ENCODE results near the gene XPC. TPM values are rescaled to one million over a fixed set of nuclear protein-coding genes. Genes with fewer than 3 reads are reported as not detected.

XPC gene
- total RNA-seq, 1 donor, result 61.6 TPM

- TF ChIP-seq CTCF (IDR thresholded peaks at IDR 0.05; ENCODE audit: insufficient read depth, low read length), result no peak
- no peak for DNase-seq (ENCODE audit: low read depth)
Measured at GRCh38 chr3:14156843-14157561, 21.4 kb downstream of the XPC start.

GRCh38 chr3:14156201-14156600 is 22.2 kb downstream of the XPC start:
- H3K4me3 ChIP-seq (ENCODE audit: low read depth, low read length), result no peak overlapping the region
- no peak for DNase-seq (ENCODE audit: low read depth)
- TF ChIP-seq CTCF (IDR thresholded peaks at IDR 0.05; ENCODE audit: insufficient read depth, low read length), result no peak

More at GRCh38 chr3:14156843-14157561, 21.4 kb downstream of the XPC start:
- H3K4me3 ChIP-seq (ENCODE audit: low read depth, low read length), result no peak overlapping the region

GRCh38 chr3:14154895-14155440 is 23.4 kb downstream of the XPC start:
- DNase-seq (ENCODE audit: low read depth), result no peak
- no peak overlapping the region for H3K4me3 ChIP-seq (ENCODE audit: low read depth, low read length)
- no peak for TF ChIP-seq CTCF (IDR thresholded peaks at IDR 0.05; ENCODE audit: insufficient read depth, low read length)

- H3K4me3 ChIP-seq (ENCODE audit: low read depth, low read length), result no peak overlapping the region
- TF ChIP-seq CTCF (IDR thresholded peaks at IDR 0.05; ENCODE audit: insufficient read depth, low read length), result no peak
- no peak for DNase-seq (ENCODE audit: low read depth)
Measured at GRCh38 chr3:14154276-14154675, 24.1 kb downstream of the XPC start.

GRCh38 chr3:14153663-14154062 is 24.7 kb downstream of the XPC start:
- no peak for TF ChIP-seq CTCF (IDR thresholded peaks at IDR 0.05; ENCODE audit: insufficient read depth, low read length)
- no peak for DNase-seq (ENCODE audit: low read depth)
- no peak overlapping the region for H3K4me3 ChIP-seq (ENCODE audit: low read depth, low read length)

- no peak overlapping the region for H3K4me3 ChIP-seq (ENCODE audit: low read depth, low read length)
- TF ChIP-seq CTCF (IDR thresholded peaks at IDR 0.05; ENCODE audit: insufficient read depth, low read length), result no peak
- no peak for DNase-seq (ENCODE audit: low read depth)
Measured at GRCh38 chr3:14152963-14153355, 25.4 kb downstream of the XPC start.

Data from fibroblast of the aortic adventitia (primary cell).